Hepatocyte (in vitro differentiated cells): Measurements from ENCODE around the gene PLD5. TPM values are rescaled to one million over a fixed set of nuclear protein-coding genes. Genes with fewer than 3 reads are reported as not detected.

Experiments
- DNase-seq: peaks from one replicate; pipeline ENCODE4 v3.0.0-alpha.2; 2016; ENCODE audit warnings: low spot score
- H2AFZ ChIP-seq: fragments of 200-600 bp; sonication (generic); 2 replicates; pipeline ENCODE4 v1.6.0; 2016; ENCODE audit warnings: antibody characterized with exemption, mild to moderate bottlenecking
- H3K27ac ChIP-seq: fragments of 200-600 bp; sonication (generic); 2 replicates; pipeline ENCODE4 v1.5.1; 2016; ENCODE audit warnings: mild to moderate bottlenecking
- H3K27me3 ChIP-seq: fragments of 200-600 bp; sonication (generic); 2 replicates; pipeline ENCODE4 v1.6.1; 2016
- H3K36me3 ChIP-seq: fragments of 200-600 bp; sonication (generic); replicated peaks from 2 replicates; pipeline ENCODE4 v1.5.1; 2016; ENCODE audit warnings: low read depth; ENCODE audit not compliant: insufficient read depth
- H3K4me1 ChIP-seq: fragments of 200-600 bp; sonication (generic); 2 replicates; pipeline ENCODE4 v1.5.1; 2016; ENCODE audit warnings: mild to moderate bottlenecking, moderate library complexity; ENCODE audit not compliant: insufficient read depth
- H3K4me2 ChIP-seq: fragments of 200-600 bp; sonication (generic); 2 replicates; pipeline ENCODE4 v1.6.0; 2016
- H3K4me3 ChIP-seq: fragments of 200-600 bp; sonication (generic); 2 replicates; pipeline ENCODE4 v1.5.1; 2016; ENCODE audit warnings: mild to moderate bottlenecking
- H3K79me2 ChIP-seq: fragments of 200-600 bp; sonication (generic); 2 replicates; pipeline ENCODE4 v1.6.0; 2017; ENCODE audit warnings: mild to moderate bottlenecking
- H3K9me2 ChIP-seq: fragments of 200-600 bp; sonication (generic); replicated peaks from 2 replicates; pipeline ENCODE4 v1.6.0; 2017; ENCODE audit warnings: mild to moderate bottlenecking; ENCODE audit not compliant: insufficient read depth
- H3K9me3 ChIP-seq: fragments of 200-600 bp; sonication (generic); 2 replicates; pipeline ENCODE4 v1.5.1; 2016; ENCODE audit warnings: low read depth, mild to moderate bottlenecking
- H4K20me1 ChIP-seq: fragments of 200-600 bp; sonication (generic); 2 replicates; pipeline ENCODE4 v1.6.0; 2016; ENCODE audit warnings: mild to moderate bottlenecking; ENCODE audit not compliant: insufficient read depth, poor library complexity, severe bottlenecking
- CTCF ChIP-seq: fragments of 200-600 bp; sonication (generic); IDR thresholded peaks from 2 replicates; pipeline ENCODE4 v1.5.1; 2016; ENCODE audit warnings: antibody characterized with exemption, mild to moderate bottlenecking; ENCODE audit not compliant: poor library complexity
- EZH2 ChIP-seq: fragments of 200-600 bp; sonication (generic); IDR thresholded peaks from 2 replicates; pipeline ENCODE4 v1.6.1; 2016; ENCODE audit warnings: antibody characterized with exemption, mild to moderate bottlenecking, borderline replicate concordance
- EZH2phosphoT487 ChIP-seq: fragments of 200-600 bp; sonication (generic); IDR thresholded peaks from one replicate; pipeline ENCODE4 v1.6.1; 2018; ENCODE audit warnings: antibody characterized with exemption, mild to moderate bottlenecking, low read depth, moderate library complexity; ENCODE audit not compliant: unreplicated experiment, severe bottlenecking
- WGBS: methylation state at CpG from one replicate; pipeline ENCODE4 v1.1.6; 2016; ENCODE audit warnings: low lambda C conversion rate; ENCODE audit errors: missing lambda C conversion rate; 5-methylcytosine and 5-hydroxymethylcytosine counted together
- polyA plus RNA-seq: library from polyadenylated mRNA; unstranded; fragments of >200 nt; fragmentation: Nextera tagmentation; extraction: Ambion mirVana; gene quantifications from 2 replicates; pipeline ENCODE4 v1.2.1, GENCODE V29; 2016
- total RNA-seq: library from RNA; depleted of rRNA; stranded (reverse); fragments of >200 nt; gene quantifications from 2 replicates; pipeline ENCODE4 v1.2.3, GENCODE V29; 2014

The PLD5 gene
- total and polyA plus RNA-seq, 2 experiments from 2014 or later, result 0.33 to 0.58 TPM

- Histone ChIP-seq H4K20me1 (no peaks in the 10 kb centered on the region), H2AFZ (no peak overlapping the region), H3K27me3 (no peaks in the 10 kb centered on the region), H3K4me3 (no peak overlapping the region), H3K27ac (no peak overlapping the region), H3K4me2 (no peak overlapping the region), H3K9me3 (no peaks in the 10 kb centered on the region), H3K4me1 (peaks cover 18% of the 10 kb centered on the region), H3K79me2 (no peaks in the 10 kb centered on the region), H3K36me3 (no peaks in the 10 kb centered on the region), H3K9me2 (no peaks in the 10 kb centered on the region)
- TF ChIP-seq EZH2phosphoT487, result no peak
- no peak for TF ChIP-seq CTCF
- TF ChIP-seq EZH2, result no peak
- DNase-seq, result no peak
- WGBS, result 79% methylated on average over 8 of the region's 8 CpGs
These were observed 71.9 kb downstream of the PLD5 start for GRCh38 chr1:242452573-242452972.

GRCh38 chr1:242449661-242450060, 74.8 kb downstream of the PLD5 start:
- WGBS, result 81% methylated on average over 9 of the region's 9 CpGs
- no peaks in the 10 kb centered on the region for H3K36me3 ChIP-seq
- no peaks in the 10 kb centered on the region for H3K9me3 ChIP-seq
- H3K27ac ChIP-seq, result no peak overlapping the region
- H2AFZ ChIP-seq, result no peak overlapping the region
- H3K4me1 ChIP-seq, result peaks cover 23% of the 10 kb centered on the region
- H3K9me2 ChIP-seq, result no peaks in the 10 kb centered on the region
- no peaks in the 10 kb centered on the region for H3K27me3 ChIP-seq
- DNase-seq, result no peak
- no peaks in the 10 kb centered on the region for H4K20me1 ChIP-seq
- TF ChIP-seq EZH2phosphoT487, result no peak
- TF ChIP-seq CTCF, result no peak
- no peak for TF ChIP-seq EZH2
- H3K79me2 ChIP-seq, result no peaks in the 10 kb centered on the region
- no peak overlapping the region for H3K4me2 ChIP-seq
- H3K4me3 ChIP-seq, result no peak overlapping the region

- TF ChIP-seq EZH2 (no peak), CTCF (no peak)
- DNase-seq, result no peak
- Histone ChIP-seq H3K9me3 (no peaks in the 10 kb centered on the region), H2AFZ (peak overlapping the region; percentile 16), H3K4me2 (peak overlapping the region; percentile 31), H4K20me1 (no peaks in the 10 kb centered on the region), H3K79me2 (no peaks in the 10 kb centered on the region), H3K27ac (no peak overlapping the region), H3K36me3 (no peaks in the 10 kb centered on the region), H3K4me3 (no peak overlapping the region), H3K4me1 (peaks cover 23% of the 10 kb centered on the region), H3K27me3 (no peaks in the 10 kb centered on the region), H3K9me2 (no peaks in the 10 kb centered on the region)
- WGBS, result 33% methylated on average over 12 of the region's 12 CpGs
These were observed 75.4 kb downstream of the PLD5 start for GRCh38 chr1:242448910-242449645.
